Effector CD4-positive, alpha-beta T cell (primary cell): Measurements from ENCODE around the gene PAM16.
A peak's percentile ranks its signal among the peaks of the same experiment; 100 is the strongest.

Source experiments
- DNase-seq: peaks from one replicate; pipeline ENCODE4 v3.0.0-alpha.2; 2020

PAM16 gene

DNA sequence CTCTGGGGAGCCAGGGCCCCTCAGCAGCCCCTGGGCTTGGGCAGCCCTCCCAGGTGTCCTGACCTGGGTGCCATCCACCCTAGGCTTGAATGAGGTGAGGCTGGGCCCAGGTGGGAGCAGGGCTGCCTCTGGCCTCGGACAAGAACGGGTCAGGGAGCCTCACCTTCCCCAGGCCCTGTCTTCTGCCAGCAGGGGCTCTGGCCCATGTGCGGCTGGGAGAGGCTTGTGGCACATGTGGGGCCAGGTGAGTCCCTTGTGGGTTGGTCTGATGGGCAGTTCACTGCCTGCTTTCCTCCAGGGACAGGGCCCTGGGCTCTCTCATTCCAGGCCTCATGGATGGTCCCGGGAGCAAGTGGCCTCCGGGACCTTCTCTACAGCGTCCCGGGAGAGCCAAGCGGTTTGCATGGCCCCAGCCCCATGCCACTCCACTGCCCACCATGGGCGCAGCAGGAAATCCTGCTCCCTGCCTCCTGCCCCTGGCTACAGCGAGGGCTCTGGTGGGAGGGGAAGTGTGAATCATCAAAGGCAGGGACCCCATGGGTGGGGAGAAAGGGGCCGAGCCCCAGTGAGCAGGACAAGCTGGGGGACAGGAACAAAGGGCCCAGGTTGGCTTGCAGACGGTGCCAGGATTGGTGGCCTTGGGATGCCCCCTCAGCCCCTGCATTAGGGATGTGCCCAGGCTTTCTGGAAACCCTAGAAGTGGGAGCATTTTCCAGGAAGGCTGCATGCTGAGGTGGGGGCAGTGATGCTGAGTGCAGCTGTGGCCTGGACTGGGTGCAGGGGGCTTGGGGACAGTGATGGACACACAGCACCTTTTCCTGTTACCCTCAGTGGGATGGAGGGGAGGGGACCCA, 32.7 kb upstream of the PAM16 start:
- DNase-seq = no peak

DNA sequence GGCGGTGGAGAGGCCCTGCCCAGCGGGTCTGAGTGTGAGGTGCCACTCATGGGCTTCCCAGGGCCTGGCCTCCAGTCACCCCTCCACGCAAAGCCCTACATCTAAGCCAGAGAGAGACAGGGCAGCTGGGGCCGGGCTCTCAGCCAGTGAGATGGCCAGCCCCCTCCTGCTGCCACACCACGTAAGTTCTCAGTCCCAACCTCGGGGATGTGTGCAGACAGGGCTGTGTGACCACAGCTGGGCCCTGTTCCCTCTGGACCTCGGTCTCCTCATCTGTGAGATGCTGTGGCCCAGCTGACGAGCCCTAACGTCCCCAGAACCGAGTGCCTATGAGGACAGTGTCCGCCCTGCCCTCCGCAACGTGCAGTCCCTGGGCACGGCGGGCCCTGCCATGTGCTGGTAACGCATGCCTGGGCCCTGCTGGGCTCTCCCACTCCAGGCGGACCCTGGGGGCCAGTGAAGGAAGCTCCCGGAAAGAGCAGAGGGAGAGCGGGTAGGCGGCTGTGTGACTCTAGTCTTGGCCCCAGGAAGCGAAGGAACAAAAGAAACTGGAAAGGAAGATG, 31.8 kb upstream of the PAM16 start:
- no peak for DNase-seq

DNA sequence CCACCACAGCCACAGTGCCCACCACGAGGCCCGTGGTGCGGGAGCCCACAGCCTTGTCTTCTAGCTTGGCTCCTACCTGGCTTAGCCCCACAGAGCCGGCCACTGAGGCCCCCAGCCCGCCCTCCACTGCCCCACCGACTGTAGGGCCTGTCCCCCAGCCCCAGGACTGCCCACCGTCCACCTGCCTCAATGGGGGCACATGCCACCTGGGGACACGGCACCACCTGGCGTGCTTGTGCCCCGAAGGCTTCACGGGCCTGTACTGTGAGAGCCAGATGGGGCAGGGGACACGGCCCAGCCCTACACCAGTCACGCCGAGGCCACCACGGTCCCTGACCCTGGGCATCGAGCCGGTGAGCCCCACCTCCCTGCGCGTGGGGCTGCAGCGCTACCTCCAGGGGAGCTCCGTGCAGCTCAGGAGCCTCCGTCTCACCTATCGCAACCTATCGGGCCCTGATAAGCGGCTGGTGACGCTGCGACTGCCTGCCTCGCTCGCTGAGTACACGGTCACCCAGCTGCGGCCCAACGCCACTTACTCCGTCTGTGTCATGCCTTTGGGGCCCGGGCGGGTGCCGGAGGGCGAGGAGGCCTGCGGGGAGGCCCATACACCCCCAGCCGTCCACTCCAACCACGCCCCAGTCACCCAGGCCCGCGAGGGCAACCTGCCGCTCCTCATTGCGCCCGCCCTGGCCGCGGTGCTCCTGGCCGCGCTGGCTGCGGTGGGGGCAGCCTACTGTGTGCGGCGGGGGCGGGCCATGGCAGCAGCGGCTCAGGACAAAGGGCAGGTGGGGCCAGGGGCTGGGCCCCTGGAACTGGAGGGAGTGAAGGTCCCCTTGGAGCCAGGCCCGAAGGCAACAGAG, 31.0 kb upstream of the PAM16 start:
- no peak for DNase-seq

DNA sequence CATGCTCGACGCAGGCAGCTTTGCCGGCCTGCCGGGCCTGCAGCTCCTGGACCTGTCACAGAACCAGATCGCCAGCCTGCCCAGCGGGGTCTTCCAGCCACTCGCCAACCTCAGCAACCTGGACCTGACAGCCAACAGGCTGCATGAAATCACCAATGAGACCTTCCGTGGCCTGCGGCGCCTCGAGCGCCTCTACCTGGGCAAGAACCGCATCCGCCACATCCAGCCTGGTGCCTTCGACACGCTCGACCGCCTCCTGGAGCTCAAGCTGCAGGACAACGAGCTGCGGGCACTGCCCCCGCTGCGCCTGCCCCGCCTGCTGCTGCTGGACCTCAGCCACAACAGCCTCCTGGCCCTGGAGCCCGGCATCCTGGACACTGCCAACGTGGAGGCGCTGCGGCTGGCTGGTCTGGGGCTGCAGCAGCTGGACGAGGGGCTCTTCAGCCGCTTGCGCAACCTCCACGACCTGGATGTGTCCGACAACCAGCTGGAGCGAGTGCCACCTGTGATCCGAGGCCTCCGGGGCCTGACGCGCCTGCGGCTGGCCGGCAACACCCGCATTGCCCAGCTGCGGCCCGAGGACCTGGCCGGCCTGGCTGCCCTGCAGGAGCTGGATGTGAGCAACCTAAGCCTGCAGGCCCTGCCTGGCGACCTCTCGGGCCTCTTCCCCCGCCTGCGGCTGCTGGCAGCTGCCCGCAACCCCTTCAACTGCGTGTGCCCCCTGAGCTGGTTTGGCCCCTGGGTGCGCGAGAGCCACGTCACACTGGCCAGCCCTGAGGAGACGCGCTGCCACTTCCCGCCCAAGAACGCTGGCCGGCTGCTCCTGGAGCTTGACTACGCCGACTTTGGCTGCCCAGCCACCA, 30.2 kb upstream of the PAM16 start:
- DNase-seq = no peak

DNA sequence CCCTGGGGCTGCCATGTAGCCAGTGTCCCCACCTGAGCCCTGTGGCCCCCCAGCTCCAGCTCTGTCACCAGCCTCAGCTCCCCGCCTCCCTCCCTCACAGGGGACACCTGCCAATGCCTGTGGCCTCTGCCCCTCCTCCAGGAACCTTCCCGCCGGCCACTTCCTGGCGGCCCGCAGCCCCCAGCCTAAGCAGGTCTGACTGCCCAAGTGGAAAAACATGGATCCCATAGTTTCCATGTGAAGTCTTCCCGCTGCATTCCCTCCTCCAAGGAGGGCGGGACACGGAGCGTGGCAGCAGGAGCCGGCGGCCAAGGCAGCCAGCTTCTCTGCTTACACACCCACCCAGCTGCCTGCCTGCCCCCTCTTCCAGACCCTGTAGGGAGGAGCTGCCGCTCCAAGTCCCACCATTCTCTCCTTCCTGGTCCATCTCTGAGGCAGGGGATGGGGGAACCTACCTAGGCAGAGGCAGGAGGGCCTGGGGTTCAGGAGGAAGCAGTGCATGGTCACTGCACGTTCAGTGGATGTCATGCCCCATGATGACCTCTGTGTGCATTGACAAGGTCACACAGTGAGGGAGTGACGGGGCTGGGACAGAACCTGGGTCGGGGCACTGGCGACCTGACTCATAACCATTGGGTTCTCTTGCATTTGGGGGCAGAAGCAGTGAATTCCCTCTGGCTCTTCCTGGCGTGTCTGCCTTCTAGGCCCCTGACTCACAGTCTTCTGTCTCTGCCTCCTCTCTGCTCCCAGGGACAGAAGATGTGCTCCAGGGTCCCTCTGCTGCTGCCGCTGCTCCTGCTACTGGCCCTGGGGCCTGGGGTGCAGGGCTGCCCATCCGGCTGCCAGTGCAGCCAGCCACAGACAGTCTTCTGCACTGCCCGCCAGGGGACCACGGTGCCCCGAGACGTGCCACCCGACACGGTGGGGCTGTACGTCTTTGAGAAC, 29.3 kb upstream of the PAM16 start:
- no peak for DNase-seq

DNA sequence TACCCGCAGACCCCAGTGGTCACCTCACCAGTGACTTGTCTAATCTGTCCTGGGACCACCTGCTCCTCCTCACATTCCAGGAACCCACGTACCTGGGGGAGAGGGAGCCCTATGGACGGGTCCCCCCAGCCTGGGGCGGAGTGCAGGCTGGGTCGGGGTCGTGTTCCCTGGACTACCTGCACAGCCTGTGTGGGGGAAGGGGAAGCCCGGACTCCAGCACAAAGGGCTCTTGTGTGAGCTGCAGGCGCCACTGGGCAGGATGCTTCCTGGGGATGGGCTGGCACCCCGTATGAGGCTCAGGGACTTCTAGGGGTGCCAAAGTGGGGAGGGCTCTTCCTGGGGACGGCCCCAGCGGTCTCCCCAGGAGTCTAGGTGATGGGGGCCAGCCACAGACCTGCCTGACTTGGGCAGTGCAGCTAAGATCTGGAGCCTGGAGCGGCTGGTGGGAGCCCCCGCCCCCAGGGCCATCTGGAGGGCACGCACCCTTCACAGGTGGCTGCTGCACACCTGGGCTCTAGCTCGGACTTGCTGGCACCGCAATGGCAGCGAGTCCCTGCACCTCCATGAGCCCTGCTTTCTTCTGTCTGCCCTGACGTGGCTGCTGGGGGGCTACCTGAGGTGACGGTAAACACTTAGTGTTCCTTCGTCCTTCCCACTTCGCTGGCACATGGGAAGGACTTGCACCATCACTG, 28.0 kb upstream of the PAM16 start:
- DNase-seq = no peak

DNA sequence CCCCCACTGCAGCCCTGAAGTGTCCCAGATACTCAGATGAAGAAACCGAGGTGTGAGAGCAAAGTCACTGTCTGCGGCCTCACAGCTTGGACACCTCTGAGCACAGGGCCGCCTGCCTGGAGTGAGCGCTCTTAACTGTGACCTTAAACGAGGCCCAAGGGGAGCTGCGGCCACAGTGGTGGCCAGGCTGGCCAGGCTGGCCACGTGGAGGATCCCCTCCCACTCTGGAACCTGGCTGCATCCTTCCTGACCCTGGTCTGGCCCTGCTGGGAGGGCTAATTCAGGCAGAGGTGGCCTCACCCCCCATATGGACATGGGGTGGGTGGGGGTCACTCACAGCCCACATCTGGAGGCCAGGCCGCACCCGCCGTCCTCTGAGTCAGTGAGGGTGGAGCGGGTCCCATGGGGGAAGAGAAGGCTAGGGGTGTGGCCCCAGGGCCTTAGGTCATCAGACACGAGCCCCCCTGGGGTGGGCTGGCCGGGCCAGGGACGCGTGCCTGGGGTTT, 27.1 kb upstream of the PAM16 start:
- no peak for DNase-seq

DNA sequence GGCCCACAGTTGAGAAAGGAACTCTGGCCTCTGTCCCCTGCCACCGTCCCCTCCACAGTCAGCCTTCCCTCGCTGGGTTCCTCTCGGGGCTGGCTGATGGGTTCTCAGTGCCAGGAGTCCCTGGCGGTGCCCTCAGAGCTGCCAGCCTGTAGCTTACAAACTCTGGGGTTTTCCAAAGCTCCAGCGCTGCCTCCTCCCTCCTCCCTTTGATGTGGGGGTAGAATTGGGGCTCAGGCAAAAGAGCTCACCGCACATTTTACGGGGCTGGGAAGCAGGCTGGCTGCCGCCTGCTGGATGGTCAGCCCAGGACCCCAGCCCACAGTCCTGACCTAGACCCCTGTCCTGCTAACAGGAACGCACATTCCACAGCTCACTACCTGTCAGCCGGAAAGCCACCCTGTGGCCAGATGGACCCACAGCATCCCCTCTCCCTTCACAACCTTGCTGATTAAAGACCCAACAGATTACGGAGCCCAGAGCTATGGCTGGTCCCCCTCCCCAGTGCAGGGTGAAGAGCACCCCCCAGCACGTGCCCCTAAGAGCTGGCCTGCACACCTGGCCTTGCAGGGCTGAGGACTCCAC, 26.5 kb upstream of the PAM16 start:
- DNase-seq = no peak

DNA sequence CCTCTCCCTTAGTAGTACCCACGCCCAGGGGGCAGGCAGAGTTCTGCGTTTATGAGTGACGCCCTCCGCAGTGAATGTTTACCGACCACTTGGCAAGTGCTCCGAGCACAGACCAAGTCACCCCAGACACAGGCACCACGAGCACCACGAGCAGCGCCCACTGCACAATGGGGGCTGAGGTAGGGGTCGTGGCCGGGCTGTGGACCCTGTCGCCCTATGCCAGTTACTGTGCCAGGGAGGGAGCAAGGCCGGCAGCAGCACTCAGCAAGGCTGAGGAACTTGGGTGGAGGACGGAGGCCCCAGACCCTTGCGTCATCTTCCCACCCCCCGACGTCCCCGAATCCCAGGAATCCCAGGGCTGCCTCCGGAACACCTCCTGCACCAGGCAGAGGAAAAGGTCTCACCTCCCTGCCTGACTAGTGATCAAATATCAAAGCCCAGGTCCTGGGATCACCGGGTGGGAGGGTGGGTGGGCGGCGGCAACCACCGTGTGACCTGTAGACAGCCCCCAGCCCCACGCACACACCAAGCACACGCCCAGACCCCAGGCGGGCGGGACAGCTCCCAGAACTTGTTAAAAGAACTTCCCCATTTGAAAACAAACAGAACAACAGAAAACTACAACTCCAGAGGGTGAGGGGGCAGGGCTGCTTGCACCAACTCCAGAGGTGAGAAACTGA, 25.9 kb upstream of the PAM16 start:
- no peak for DNase-seq

DNA sequence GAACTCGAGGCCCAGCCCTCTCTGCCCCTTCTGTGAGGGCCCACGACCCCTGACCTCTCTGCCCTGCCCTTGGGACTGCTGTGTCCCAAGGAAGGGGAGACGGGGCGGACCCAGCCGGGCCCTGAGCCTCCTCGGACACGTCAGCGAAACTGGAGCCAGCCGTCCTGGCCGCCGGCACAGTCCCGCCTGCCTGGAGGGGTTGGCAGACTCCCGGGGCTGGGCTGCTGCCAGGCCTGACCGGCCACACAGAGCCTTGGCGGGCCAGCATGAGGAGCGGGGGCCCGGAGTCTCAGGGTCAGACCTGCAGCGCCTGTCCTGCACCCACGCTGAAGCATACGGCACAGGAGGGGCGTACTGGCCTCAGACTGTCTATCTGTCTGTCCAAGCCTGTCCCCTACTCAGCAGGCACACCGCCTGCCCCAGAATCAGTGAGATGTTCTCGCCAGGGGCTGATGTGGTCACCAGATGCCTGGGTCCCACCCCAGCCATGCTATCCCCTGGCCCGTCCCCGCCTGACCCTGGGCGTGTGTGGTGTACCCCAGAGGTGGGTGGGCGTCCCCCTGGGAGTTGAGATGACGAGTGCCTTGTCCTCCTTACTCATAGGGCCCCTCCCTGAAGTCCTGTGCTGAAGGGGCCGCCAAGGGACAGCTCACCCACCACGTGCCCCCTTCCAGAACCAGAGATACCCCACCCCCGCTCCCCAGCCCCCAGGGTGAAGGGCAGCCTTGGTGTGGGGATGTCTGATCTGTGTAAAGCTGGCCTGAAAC, 25.2 kb upstream of the PAM16 start:
- DNase-seq = no peak

DNA sequence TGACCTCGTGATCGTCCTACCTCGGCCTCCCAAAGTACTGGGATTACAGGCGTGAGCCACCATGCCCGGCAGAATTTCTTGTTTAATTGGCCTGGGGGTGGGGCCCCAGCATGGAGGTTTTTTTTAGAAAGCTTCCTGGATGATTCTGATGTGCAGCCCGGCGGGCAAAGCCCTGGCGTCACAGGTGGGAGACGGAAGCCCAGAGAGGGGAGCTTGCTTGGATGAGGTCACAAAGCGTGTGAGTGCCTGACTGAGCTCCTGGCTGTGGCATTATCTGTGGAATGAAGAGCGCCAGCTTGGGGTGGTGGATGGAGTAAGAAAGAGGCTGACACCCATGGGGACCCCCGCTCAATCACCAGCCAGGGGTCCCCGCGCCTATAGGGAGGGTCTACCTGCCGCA, 24.6 kb upstream of the PAM16 start:
- DNase-seq = no peak

DNA sequence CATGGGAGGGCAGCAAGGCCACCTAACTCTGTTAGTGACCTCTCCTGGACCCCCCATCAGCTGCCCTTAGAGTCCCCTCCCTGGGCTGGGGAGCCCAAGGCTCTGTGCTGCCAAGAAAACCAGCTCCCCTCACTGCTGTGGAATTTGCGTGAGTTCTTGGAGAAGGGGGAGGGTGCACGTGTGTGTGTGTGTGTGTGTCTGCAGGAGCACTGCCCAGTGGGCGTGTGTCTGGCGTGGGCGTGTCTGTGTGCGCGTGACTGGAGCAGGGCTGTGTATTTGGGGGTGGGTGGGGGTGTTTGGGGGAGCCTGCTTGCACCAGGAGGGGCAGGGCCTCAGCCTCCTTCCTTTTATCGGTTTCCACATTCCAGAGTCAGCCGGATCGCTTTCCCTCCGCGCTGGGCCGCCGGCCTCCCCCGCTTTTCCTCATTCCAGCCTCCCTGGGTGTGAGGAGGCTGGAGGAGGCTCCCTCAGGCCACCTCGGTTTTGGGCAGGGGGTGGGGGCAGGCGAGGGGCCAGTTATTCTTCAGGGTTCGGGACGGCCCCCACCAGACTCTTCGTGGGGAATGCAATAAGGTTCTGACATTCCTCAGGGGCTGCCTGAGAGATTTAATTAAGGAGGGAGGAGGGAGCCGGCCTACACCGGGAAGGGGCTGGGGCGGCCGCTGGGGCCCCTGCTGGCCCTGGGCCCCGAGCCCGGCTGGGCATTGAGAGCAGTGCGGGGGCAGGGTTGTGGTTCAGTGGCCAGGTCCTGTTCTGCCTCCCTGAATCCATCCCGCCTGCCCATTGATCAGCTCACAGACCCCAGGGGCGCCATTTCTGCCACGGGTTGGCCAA, 23.0 kb upstream of the PAM16 start:
- DNase-seq = no peak

DNA sequence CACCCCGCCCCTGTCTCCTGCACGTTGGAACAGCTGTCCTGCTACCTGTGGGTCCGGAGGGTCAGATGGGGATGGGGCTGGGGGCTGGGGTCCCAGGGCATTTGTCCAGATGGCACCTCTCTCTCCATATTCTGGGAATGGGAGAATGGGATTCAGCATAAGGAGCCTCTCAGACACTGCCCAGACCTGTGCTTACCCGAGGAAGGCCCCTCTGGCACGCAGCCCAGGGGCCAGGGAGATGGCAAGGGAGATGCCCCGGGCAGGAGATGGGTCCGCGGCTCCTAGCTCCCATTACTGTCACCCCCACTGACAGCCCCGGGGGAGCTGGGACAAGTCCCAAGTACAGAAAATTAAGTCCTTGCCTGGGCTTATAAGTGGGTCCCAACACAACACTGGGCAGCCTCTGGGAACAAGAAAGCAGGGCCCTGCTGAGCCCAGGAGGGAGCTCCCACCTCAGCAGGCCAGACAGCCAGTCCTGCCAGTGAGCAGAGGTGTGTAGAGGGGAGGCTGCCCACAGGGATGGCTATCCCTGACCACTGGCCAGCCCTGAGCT, 22.3 kb upstream of the PAM16 start:
- no peak for DNase-seq

DNA sequence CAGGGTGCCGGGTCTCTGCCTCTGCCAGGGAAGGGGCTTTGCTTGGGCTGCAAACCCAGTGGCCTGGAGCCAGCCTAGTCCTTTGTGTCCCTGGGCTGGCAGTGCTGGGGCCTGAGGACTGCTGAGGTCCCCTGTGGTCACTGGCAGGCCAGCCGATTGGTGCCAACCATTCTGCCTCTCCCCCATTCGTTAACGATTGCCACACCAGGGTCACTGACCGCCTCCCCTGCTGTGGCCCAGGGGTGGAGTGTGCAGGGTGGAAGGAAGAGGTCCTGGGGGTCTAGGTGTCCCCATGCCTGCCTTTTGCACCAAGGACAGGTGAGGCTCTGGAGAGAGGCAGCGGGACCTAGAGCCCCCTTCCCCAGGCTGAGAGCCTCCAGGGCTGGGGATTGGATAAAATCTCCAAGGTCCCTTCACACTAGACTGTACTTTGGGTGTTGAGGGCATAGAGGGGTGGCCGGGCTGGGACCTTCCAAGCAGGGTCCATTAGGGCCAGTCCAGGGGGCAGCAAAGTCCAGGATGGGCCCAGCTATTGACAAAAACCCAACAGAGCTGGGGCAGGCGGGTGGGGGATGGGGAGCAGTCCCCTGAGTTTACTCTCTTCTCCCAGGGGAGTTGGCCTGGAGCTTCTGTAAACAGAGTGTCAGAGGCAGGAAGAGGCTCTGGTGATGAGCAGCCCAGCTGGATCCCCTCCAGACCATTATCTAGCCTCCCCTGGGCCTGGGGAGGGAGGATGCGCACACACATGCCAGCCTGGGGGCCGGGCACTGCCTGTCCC, 21.6 kb upstream of the PAM16 start:
- DNase-seq = no peak

DNA sequence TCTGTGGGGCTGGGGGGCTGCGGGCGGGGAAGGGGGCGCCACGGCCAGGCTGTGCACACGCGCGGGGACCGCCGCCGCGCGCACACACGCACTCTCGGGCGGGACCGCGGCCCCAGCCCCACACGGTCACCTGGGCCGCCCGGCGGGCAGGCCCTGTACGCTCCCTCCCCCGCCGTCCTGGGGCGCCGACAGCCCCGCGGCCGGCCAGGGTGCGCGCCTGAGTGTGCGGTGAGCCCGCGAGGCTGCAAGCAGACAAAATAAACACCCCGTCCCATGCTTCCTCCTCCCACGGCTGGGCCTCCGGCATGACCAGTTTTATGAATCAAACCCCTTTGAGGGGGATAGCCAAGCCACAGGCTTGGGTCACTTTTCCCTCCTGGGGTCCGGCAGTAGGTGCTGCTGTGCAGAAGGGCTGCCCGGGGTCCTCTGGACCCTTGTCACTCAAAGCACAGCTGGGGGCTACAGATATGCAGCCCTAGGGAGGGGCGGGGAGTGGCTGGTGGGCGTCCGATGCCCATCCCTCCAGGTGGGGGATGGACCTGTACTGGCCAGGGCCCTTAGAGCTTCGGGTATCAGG, 21.0 kb upstream of the PAM16 start:
- DNase-seq = no peak

DNA sequence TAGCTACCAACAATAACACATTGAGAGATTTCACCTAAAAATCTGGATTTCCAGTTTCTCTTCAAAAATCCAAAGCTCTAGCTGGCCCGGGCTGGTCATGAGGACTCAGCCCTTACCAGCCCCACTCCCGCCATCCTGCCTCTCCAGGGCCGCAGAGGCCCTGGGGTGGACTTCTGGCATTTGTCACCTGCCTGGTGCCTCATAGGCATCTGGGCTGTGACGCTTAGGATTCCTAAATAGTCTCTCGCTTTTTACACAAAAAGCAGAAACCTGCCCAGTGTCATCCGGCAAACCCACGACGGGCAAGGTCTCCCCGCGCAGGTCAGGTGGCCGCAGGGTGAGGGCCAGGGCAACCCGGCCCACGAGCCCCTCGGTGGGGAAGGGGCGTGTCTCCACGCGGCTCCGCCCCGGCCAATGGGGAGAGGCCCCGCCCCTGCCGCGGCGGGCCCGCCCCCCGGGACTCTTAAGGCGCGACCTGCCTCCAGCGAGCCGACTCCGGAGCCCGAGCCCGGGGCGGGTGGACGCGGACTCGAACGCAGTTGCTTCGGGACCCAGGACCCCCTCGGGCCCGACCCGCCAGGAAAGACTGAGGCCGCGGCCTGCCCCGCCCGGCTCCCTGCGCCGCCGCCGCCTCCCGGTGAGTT, 20.4 kb upstream of the PAM16 start, which contains the start of gene VASN:
Gene VASN (plus strand): TSS at position 492 of the 644 bp plus-strand sequence. CDS start 9,030 bp downstream, outside the sequence.
- peak; percentile 69 for DNase-seq
